Fibroblast of the conjunctiva (primary cell): ENCODE results near the gene NEXN.

Experiments
- DNase-seq: peaks from one replicate; pipeline ENCODE4 v3.0.0-alpha.2; 2010; ENCODE audit warnings: low read depth

NEXN gene

DNA sequence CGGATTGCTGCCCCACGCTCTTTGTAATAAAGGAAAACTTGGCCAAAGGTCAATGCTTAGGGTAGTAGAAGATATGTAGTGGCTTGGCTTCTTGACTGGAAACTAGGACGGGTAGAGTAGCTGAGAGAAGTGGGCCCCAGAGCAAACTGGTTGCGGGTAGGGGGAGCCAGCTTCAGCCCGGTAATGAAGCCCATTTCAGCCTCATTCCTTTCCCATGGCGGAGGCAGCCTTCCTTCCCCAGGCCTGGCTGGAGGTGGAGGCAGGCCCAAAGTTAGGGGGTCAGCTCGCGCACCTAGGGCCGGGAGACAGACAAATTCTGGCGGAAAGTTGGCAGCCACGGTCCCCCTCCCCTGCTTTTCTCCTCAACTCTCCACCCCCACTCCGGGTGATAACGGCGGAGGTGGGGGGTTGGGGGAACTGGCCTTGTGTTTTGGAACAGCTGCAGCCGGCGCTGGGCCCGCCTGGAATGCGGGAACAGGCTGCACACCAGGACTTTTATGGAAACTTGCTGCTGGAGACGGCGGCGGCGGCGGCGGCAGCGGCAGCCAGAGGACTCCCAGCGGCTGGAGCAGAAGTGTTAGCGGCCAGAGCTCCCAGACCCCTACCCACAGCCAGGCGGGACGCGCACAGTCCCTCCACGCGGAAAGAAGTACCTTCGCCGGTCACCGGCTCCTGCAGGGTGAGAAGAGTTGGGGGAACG lies at the start of gene NEXN:
TSS of gene NEXN (plus strand) at position 544 of the 700 bp plus-strand sequence. CDS start 27,483 bp downstream, outside the sequence.
- DNase-seq: peak; percentile 60

DNA sequence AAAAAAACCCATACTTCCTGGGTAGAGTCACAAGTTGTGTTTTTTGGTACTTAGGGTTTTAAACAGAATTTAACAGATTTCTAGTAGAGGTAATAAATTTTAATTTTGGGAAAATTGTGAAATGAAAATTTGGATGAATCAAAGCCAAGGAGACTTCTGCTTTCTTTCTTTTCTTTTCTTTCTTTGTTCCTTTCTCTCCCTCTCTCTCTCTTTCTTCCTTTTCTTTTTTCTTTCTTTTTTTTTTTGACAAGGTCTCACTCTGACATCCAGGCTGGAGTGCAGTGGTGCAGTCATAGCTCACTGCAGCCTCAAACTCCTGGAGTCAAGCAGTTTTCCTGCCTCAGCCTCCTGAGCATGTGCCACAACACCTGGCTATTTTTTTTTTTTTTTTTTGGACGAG lies 46.9 kb upstream of the NEXN start:
- no peak for DNase-seq

DNA sequence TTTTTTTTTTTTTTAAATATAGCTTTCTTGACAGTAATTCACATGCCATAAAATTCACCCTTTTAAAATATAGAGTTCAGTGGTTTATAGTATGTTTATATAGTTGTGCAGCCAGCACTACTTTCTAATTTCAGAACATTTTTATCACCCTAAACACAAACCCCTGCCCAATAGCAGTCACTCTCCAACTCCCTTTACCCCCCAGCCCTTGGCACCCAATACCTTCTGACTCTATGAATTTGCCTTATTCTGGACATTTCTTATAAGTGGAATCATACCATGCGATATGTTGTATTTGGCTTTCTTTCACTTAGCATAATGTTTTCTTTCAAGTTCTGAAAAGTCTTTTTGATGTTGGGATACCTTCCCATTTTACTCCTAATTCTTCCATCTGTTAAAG lies 42.5 kb upstream of the NEXN start:
- DNase-seq: no peak

DNA sequence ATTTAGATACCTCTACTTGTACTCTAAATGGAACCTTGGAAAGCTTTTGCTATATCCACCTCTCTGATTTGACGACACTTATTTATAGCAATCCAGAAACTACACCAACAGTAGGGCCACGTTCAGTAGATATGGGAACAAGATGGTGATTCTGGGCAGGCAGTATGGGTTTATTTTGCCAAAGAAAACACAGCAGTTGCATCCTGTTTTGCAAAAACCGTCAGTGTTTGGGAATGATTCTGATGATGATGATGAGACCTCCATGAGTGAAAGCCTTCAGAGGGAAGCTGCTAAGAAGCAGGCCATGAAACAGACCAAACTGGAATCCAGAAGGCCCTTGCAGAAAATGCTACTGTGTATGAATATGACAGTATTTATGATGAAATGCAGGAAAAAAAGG lies 41.5 kb upstream of the NEXN start:
- DNase-seq: no peak

DNA sequence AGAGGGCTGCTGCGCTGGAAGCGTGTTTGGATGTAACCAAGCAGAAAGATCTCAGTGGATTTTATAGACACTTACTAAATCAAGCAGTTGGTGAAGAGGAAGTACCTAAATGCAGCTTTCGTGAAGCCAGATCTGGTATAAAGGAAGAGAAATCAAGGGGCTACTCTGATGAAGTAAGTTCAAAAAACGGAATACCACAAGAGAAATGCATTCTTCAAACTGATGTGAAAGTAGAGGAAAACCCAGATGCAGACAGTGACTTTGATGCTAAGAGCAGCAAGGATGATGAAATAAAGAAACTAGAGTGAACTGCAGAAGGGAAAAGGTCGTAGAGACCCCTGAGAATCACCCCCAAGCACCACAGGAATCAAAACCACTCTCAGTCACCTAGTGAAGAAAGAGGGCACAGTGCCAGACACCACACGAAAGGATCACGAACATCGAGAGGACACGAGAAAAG lies 40.8 kb upstream of the NEXN start:
- no peak for DNase-seq

DNA sequence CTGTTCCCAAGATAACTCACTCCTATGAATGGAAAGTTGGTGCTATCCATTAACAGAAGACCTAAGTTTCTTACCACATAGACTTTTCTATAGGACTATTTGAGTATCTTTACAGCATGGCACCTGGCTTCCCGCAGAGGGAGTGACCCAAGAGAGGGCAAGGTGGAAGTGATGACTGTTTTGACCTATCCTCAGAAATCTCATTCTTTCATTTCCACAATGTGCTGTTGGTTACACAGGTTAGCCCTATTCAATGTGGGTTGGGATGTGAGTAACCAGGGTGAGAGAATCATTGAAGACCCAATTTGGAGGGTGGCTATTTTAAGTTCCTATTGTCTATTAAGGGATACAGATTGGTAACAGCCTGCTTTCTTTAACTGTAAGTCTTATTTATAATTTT lies 38.3 kb upstream of the NEXN start:
- DNase-seq: no peak

DNA sequence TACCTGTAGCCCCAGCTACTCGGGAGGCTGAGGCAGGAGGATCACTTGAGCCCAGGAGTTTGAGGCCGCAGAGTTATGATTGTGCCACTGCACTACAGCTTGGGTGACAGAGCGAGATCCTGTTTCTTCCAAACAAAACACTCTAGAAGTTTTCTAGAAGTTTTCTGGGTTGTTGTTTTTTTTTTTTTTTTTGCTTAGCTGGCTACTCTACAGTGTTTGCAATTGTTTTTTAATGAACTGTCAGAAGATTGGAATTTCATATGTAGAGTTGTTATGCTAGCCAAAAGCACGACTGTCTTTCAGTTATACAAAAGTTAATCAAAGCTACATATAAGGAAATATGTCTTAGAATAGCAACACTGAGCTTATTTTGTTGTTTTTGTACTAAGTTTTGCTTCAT lies 30.9 kb upstream of the NEXN start:
- DNase-seq: peak; percentile 21

DNA sequence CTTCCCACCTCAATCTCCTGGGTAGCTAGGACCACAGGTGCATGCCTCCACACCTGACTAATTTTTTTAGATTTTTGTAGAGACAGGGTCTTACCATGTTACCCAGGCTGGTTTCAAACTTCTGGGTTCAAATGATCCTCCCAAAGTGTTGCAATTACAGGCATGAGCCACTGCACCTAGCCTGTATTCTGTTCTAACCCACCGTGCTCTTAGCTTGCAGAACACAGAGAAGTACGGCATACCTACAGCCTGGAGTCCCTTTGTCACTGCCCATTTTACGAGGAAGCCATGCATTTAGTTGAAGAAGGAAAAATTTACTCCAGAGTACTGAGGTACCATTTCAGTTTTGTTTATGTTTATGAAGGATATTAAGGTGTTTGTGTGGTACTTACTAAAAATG lies 29.7 kb upstream of the NEXN start:
- no peak for DNase-seq

DNA sequence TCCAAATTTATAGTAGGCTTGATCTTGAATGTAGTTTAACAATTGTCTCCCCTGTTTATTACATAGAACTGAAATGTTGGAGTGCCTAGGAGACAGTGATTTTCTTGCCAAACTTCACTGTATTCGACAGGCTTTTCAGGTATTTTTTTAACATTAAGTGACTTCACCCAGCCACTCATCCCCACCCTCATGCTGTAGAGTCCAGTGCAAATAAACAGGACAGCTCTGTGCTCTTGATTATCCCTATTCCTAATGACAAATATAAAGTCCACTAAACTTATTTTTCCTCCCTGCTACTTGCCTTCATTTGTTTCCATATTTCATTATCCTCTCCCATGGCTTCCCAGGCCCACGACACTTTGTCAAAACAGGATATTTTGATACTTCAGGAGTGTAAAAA lies 29.2 kb upstream of the NEXN start:
- DNase-seq: no peak

DNA sequence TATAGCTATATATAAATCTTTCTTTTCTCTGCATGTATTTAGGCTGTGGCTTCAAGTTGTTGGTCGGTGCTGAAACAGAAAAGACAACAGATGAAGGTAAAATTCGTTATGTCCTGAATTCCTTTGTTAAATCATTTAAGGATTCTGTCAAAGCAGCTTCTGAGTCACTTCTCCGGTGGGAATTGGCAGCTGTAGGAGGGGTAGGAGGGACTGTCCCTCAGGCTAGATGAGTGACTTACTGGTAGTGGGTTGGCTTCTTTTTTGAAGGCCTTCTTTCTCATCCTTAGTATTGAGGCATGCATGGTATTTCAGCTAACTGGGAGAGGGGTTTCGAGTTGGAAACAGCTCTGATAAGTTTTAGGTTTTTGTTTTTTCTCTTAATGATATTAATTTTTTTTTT lies 22.1 kb upstream of the NEXN start:
- no peak for DNase-seq

DNA sequence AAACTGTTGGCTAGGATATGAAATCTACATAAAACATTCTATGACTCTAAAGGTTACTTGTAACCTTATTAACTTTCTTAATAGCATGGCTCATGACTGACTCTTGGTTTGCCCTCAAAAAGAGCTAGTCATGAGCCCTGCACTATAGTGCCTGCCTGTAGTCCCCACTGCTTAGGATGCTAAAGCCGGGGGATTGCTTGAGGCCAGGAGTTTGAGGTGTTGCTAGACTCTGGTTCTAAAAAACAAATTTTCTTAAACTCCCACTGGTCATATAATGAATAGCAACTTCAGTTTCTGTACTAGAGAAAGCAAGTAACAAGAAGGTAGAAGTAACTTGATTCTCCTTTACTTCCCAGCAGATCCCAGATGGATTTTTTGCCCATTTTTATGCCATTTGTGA lies 15.8 kb upstream of the NEXN start:
- DNase-seq: no peak

DNA sequence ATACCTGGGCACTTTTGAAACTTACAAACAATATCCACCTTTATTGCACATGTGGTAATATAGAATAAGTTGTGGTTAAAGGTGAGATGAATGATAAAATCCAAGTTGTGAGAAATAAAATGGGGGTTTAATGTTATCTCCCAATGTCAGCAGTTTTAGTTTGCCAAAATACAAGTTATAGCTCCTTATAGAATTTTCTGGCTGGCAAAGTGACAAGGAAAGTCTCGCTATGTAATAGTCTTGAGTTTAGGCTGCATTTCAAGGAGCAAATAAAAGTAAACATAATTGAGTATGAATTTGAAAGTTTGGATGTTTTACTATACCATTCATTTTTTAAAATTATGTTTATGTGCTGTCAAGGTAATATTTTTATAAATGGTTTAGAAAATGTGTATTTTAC lies 15.0 kb upstream of the NEXN start:
- no peak for DNase-seq

DNA sequence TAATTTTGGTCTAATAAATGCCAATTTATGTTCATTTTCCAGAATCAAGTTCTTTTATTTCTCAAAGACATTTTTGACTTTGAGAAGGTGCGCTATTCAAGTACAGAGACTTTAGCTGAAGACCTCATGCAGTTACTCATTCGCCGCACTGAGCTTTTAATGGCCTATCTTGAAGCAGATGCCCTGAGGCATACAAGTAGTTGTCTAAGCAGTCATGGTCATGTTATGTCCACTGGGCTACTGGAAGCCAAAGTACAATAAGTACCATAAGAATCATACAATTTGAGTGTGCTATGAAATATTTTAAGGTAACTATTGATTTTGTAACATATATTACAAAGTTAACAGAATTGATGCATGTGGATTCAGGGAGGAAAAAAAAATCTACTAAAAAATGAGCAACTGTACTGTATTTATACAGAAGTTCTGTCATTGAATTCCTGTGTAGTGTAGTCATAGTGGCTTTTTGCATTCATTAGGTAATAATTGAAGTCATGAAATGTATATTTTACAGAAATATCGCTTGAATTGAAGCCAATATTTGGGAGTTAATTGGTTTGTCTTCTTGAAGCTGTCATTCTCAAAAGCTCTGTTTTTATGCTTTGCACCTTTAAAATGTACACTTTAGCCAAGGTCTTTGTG lies 13.5 kb upstream of the NEXN start:
- no peak for DNase-seq

DNA sequence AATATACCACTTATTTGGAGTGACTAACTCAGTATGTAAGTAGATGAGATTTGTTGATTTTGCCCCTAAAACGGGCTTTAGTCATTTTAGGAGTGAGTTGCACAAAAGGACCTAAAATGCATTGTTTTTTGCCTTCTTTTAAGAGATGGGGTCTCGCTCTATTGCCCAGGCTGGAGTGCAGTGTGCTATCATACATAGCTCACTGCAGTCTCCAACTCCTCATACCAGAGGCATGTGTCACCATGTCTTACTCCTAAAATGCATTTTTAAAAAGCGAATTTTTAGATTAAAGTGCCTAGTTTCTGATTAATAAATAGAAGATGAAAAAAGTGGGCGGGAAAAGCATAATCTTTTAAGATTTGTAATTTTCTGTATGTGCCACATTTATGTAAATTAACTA lies 11.5 kb upstream of the NEXN start:
- DNase-seq: no peak

DNA sequence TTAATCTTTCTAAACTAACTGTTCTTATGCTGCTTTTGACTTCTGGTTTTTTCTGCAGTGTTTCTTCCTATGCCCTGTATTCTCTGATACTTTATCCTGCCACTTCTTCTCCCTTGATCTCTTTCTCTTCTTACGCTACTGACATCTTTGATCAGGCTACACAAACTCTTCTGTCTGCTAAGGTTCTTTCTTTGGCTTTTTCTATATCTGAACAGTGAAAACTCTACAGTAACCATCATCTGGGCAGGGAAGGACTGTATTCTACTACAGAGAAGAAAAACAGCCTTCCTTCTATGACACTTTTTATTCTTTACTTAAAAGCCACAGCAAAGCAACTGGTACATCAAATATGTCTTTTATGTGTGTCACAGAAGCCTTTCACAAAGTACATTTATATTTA lies 7.4 kb upstream of the NEXN start:
- DNase-seq: no peak

DNA sequence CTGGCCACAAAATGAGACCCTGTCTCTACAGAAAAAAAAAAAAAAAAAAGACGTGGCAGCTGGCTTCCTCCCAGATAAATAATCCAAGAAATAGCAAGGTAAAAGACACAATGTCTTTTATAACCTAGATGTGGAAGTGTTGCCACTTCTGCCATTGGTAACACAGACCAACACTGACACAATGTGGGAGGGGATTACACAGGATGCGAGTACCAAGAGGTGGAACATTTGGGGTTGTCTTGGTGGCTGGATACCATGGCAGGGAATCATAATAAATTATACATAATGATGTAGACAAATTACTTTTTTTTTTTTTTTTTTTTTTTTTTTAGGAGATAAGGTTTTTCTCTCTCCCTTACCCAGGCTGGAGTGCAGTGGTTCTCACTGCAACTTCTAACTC lies 6.0 kb upstream of the NEXN start:
- DNase-seq: no peak

DNA sequence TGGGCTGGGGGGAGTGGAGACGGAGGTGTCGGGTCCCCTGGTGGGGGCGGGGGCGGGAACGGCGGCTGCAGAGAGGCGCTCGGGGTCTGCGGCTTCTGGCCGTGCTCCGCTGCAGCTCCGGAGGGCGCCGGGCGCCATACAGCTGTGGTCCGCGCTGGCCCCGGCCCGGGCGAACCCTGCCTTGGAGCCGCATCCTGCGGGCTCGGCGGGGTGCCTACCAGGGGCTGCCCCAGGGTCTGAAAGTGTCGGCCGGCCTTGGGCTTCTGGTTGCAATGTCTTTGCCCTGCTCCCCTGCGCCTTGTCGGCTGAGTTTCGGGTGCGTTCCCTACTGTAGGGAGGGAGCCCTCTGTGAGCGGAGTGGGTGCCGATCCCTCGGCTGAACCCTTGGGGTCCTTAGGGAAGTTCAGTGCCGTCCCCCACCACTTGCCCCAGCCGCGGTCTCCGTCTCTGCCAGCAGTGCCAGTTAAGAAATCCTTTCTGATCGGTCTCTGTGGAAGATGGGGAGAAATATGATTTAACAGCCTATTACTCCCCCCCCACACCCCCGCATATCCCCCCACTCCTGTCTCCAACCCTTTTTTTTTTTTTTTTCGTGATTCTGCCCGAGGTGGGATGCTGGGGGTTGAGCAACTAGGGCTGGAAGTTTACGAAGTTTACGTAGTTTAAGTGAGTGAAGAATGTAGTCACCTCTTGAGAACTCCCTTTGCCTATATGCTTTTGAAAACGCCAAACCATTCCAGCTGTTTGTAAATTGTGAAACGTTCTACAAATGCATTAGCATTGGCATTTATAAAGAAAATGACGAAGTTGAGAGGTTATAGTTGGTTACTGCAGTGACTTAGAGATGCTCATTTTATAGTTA lies 588 bp downstream of the NEXN start:
- DNase-seq: peak; percentile 38

DNA sequence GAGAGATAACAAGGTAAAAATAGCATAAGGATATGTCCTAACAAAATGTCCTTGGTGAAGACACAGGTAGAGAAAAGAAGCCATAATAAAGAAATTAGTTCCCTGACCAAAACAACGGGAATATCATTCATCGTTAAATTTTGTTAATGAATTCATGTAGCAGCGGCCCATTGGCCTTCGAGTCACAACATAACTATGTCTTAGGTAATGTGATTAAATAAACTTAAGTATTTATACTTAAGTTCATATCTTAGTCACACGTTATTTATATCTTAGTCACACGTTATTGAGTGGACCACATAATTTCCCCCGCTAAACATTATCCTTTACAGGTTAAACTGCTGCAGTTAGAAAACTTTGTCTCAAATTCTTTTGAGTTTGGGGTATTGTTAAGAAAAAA lies 1.2 kb downstream of the NEXN start:
- DNase-seq: peak; percentile 14

DNA sequence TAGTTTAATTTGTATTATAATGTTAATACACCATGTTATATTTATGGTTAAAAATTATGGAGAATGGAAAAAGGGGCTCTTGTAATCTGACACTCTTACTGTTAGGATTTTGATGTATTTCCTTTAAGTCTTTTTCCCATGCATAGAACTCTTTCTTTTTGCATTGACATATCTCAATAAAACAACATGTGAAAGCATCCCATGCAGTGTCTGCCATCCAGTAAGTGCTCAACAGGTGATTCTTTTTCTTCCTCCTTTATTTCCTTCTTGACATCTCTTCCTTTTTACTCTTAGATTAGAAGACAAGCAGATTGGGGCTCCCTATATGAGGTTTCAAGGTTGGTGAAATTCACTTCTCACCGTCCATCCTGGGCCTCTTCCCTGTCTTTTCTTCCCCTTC lies 2.8 kb downstream of the NEXN start:
- DNase-seq: no peak

DNA sequence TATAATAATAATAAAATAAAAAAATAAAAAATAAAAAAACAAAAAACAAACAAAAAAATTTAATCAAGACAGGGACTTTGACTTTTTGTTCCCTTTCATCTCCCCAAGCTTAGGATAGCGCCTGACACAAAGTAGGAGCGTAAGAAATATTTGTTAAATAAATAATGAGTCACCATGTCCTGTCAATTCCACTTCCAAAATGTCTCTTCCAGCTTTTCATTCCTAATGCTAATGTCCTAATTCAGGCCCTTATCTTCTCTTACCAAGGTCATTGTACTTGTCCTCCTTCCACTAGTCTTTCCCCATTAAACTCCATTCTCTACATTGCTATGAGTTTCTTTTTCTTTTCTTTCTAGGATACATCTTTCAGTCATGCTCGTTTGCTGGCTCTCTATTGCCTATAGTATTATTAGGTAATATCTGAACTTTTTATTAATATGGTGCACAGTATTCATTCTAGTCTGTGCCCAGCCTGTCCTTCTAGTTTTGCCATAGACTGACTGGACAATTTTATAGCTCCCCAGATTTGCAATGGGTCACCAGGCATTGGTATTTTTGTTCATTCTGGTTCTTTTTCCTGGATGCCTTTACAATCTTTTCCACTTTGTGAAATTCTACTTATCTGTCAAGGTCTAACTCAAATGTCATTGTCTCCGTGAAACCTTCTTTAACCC lies 11.4 kb downstream of the NEXN start:
- no peak for DNase-seq

DNA sequence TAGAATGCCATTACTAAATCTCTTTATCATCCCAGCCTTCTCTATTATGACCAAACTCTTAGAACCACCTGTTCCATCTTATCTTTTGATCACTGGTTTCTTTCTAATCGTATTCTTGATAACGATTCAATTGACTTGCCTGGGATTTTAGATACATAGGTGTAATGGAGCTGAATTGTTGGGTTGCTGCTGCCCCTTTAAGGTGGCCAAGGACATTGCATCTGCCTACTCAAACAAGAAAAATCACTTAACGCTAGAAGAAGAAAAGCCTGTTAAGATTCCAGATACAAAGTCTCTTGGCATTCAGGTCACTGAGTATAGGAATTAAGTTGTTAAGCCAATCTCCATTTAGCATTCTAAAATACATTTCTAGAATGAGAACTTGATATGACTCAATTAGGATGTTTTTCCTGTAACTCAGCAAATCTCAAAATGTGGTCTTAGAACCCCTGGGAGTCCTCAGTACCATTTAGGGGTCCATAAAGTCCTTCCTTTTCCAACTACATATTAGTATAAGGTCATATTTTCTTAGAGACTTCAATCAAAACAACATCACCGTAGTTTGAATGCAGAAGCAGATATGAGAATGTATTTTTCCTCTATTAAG lies 12.4 kb downstream of the NEXN start:
- DNase-seq: peak; percentile 70

DNA sequence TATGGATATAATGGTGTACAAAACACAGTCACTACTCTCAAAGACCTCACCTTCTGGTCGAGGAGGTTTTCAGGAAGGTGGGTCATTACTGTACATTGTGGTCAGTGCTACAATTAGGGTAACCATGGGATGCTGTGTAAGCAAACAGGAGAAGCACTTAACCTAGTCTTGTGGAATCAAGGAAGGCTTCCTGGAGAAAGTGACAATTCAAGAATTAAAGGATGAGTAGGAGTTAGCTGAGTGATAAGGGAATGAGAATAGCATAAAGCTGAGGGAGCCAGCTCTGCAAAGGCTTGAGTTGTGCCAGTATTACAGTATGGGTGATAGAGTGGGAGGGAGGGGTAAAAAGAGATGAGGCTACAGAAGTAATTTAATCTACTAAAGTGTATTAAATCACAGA lies 17.2 kb downstream of the NEXN start:
- DNase-seq: no peak
